GM21786 (cell line): ENCODE data around the gene CEACAM6.
"Not testable (repeated sequence)": the region's sequence is repeated elsewhere in the genome, so short reads cannot be mapped to it uniquely, and the experiment has no call there.

Experiments
- ATAC-seq: cut with Tn5 transposase; IDR thresholded peaks from one replicate; pipeline ENCODE4 v1.9.1; 2021; ENCODE audit not compliant: unreplicated experiment

Gene CEACAM6

GRCh38 chr19:41755328-41755913, at the start of gene CEACAM6:
Gene CEACAM6, plus strand, starts transcription at chr19:41755530. Its CDS starts 109 bp downstream, at chr19:41755639.
- ATAC-seq = no peak

DNA sequence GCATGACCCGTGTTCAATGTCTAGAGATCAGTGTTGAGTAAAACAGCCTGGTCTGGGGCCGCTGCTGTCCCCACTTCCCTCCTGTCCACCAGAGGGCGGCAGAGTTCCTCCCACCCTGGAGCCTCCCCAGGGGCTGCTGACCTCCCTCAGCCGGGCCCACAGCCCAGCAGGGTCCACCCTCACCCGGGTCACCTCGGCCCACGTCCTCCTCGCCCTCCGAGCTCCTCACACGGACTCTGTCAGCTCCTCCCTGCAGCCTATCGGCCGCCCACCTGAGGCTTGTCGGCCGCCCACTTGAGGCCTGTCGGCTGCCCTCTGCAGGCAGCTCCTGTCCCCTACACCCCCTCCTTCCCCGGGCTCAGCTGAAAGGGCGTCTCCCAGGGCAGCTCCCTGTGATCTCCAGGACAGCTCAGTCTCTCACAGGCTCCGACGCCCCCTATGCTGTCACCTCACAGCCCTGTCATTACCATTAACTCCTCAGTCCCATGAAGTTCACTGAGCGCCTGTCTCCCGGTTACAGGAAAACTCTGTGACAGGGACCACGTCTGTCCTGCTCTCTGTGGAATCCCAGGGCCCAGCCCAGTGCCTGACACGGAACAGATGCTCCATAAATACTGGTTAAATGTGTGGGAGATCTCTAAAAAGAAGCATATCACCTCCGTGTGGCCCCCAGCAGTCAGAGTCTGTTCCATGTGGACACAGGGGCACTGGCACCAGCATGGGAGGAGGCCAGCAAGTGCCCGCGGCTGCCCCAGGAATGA, 48.4 kb upstream of the CEACAM6 start:
- ATAC-seq = no peak

DNA sequence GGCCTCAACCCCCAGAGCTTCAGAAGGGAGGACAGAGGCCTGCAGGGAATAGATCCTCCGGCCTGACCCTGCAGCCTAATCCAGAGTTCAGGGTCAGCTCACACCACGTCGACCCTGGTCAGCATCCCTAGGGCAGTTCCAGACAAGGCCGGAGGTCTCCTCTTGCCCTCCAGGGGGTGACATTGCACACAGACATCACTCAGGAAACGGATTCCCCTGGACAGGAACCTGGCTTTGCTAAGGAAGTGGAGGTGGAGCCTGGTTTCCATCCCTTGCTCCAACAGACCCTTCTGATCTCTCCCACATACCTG, 47.9 kb upstream of the CEACAM6 start:
- no peak for ATAC-seq

DNA sequence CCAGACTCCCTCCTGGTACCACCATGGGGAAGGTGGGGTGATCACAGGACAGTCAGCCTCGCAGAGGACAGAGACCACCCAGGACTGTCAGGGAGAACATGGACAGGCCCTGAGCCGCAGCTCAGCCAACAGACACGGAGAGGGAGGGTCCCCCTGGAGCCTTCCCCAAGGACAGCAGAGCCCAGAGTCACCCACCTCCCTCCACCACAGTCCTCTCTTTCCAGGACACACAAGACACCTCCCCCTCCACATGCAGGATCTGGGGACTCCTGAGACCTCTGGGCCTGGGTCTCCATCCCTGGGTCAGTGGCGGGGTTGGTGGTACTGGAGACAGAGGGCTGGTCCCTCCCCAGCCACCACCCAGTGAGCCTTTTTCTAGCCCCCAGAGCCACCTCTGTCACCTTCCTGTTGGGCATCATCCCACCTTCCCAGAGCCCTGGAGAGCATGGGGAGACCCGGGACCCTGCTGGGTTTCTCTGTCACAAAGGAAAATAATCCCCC, 47.4 kb upstream of the CEACAM6 start:
- ATAC-seq = no peak

DNA sequence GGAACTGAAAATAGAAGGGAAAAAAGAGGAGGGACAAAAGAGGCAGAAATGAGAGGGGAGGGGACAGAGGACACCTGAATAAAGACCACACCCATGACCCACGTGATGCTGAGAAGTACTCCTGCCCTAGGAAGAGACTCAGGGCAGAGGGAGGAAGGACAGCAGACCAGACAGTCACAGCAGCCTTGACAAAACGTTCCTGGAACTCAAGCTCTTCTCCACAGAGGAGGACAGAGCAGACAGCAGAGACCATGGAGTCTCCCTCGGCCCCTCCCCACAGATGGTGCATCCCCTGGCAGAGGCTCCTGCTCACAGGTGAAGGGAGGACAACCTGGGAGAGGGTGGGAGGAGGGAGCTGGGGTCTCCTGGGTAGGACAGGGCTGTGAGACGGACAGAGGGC, 46.8 kb upstream of the CEACAM6 start, which contains the start of gene CEACAM5:
CEACAM5 (plus strand) TSS at position 146 of the 400 bp plus-strand sequence; CDS start at position 252, 106 bp downstream.
- no peak for ATAC-seq

DNA sequence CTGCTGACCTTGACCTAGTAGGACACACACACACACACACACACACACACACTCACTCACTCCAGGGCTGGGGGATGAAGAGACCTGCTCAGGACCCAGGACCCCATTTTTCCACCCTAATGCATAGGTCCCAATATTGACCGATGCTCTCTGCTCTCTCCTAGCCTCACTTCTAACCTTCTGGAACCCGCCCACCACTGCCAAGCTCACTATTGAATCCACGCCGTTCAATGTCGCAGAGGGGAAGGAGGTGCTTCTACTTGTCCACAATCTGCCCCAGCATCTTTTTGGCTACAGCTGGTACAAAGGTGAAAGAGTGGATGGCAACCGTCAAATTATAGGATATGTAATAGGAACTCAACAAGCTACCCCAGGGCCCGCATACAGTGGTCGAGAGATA, 45.8 kb upstream of the CEACAM6 start:
- not testable (repeated sequence) for ATAC-seq

- no peak for ATAC-seq
Measured at GRCh38 chr19:41709951-41710645, 45.2 kb upstream of the CEACAM6 start.

DNA sequence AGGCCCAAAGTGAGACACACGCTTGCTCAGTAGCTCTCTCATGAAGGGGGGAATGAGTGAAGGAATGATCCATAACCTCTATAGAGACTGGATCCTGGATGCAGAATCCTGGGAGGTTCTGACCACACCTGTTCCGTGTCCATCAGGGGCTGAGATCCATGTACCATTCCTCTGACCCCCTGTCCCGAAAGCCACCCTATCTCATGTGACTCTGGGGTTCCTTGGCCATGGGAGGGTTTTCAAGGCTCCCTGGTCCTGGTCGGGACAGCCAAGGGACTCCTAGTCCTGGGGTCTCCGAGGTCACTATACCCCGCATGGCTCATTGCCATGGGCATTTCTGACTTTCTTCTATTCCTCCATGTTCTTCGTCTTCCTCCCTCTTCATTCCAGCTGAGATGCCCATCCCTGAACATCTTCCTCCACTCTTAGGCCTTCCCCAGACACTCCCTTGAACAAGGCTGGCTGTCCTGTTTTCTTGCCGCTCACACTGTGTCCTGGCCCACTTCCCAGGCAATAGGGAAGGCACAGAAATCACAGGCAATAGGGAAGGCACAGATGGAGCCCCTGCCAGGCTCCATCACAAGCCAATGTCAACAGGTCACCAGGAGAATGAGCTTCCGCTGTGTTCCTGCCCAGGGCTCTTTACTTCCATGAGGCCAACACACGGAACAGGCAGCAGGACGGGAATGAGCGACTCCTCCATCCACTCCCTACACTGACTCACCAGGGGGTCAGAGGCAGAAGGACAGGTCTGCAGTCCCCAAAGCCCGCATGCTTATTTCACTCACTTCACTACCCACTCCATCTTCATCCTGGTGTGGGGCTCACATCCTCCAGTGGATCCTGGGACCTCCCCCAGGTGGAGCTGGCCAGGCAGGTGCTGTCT, 43.7 kb upstream of the CEACAM6 start:
- no peak for ATAC-seq

DNA sequence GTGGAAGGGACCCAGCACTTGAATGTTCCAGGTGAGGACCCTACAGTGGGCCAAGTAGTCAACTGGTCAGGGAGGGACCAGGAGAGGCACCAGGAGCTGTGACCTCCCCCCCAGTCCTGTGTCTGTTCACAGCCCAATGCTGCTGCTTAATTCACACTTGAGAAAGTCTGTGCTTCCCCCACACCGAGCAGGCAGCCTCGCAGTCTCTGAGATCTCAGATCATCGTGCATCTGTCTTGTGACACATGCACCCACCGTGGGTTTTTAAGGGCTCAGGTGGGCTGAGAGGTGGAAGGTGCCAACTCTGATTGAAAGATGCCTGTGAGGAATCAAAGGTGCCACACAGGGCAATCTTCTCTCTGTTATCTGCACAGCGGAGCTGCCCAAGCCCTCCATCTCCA, 40.7 kb upstream of the CEACAM6 start:
- no peak for ATAC-seq

GRCh38 chr19:41718761-41719160, 36.6 kb upstream of the CEACAM6 start:
- ATAC-seq = no peak

DNA sequence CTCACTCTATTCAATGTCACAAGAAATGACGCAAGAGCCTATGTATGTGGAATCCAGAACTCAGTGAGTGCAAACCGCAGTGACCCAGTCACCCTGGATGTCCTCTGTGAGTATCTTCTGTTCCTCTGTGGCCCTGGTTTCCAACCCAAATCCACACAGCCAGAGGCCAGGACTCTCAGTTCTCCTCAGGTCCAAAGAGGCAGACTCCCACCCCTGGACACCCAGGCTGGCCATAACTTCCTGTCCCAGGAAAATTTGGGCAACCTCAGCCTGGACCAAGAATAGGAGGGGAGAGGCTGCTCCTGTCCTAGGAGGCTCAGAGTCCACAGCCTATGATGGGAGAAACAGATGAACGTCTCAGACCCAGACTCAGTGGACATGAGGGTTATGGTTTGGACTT, 35.2 kb upstream of the CEACAM6 start:
- ATAC-seq = no peak

- no peak for ATAC-seq
Measured at GRCh38 chr19:41726493-41726892, 28.8 kb upstream of the CEACAM6 start.

- ATAC-seq = no peak
Measured at GRCh38 chr19:41734156-41734555, 21.2 kb upstream of the CEACAM6 start.

DNA sequence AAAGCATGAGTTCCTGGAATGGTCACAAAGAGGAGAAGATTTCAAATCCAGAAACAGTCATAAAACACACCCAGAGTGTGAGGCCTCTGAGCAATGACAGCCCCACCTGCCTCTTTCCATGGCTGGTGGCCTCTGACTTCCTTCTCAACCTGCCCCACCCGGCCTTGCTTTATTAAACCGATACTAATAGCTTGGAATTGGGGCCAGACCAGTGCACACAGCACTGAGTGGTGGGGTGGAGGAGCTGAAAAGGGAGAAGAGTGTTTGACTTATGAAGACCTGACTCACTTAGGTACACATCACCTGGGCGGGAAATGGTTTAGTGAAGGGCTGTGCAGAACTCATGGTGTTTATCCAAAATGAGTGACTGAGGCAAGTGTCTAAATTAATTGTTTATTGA, 20.7 kb upstream of the CEACAM6 start:
- no peak for ATAC-seq

GRCh38 chr19:41735071-41735600, 20.2 kb upstream of the CEACAM6 start:
- ATAC-seq = no peak

- ATAC-seq = no peak
Measured at GRCh38 chr19:41739361-41739760, 16.0 kb upstream of the CEACAM6 start.

- ATAC-seq = no peak
Measured at GRCh38 chr19:41740415-41741243, 14.7 kb upstream of the CEACAM6 start.

DNA sequence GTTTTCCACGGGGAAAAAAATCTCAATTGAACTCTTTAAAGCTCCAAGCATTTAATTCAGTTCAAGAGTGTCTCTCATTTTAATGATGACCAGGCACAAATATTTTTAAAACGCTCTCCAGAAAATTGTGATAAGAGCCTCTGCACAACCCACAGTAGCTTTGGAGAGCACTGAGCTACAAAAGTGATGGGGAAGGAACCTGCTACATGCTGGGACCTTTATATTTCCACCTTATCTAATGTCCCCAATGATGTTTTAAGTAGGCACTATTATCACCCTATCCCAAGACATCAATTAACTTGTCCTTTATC, 14.1 kb upstream of the CEACAM6 start:
- no peak for ATAC-seq

- ATAC-seq = no peak
Measured at GRCh38 chr19:41744850-41745249, 10.5 kb upstream of the CEACAM6 start.

GRCh38 chr19:41745756-41746155, 9.6 kb upstream of the CEACAM6 start:
- ATAC-seq = no peak
